Choroid plexus epithelial cell (primary cell): ENCODE results near the gene CSTPP1.

Source experiments
- DNase-seq: peaks from one replicate; pipeline ENCODE4 v3.0.0-alpha.2; 2010; ENCODE audit warnings: low read depth
- H3K4me3 ChIP-seq: 2 replicates; pipeline ENCODE4 v1.5.1; 2011; ENCODE audit warnings: low read depth, mild to moderate bottlenecking, control low read depth, low read length, moderate library complexity
- CTCF ChIP-seq: conservative IDR thresholded peaks from 2 replicates; pipeline ENCODE4 v1.5.1; 2011; ENCODE audit warnings: low read depth, mild to moderate bottlenecking, control low read depth, inconsistent platforms, low read length, moderate library complexity

Gene CSTPP1

DNA sequence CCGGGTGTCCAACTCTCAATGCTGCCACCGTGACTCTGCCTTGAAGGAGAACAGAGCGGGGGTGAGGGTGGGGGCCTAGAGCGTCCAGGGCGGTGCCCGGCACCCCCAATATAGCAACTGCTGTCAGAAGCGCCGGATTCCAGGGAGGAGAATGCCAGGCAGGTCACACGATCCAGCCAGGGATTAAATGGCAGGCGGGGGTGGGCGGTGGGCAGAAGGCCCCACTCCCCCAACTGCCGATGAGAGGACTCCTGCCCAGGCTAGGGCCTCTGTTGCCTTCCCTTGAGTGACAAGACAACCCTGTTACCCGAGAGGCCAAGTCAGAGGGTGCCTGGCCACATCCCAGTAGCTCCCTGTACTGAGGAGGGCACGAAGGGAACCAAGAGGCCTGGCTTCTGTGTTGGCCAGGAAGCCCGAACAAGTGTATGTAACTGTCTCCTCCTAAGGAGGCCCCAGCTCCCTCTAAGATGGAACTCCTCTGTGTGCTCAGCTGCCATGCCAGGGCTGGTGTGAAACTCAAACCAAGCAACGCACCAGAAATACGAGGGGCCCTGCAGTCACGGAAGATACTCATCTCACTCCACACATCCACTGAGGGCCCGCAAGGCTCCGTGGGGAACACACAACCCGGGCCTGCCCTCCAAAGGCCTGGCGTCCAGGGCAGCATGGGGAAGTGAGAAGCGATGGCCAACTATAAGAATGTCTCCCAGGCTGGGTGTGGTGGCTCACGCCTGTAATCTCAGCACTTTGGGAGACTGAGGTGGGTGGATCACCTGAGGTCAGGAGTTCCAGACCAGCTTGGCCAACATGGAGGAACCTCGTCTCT lies 246.7 kb downstream of the CSTPP1 start:
- DNase-seq: no peak
- no peak overlapping the region for H3K4me3 ChIP-seq
- no peak for TF ChIP-seq CTCF

- no peak overlapping the region for H3K4me3 ChIP-seq
- no peak for TF ChIP-seq CTCF
- DNase-seq: no peak
Measured at GRCh38 chr11:47183969-47184368, 247.4 kb downstream of the CSTPP1 start.

- no peak for DNase-seq
- no peak for TF ChIP-seq CTCF
- H3K4me3 ChIP-seq: peak overlapping the region; percentile 62
Measured at GRCh38 chr11:47184711-47185304, 248.2 kb downstream of the CSTPP1 start.

DNA sequence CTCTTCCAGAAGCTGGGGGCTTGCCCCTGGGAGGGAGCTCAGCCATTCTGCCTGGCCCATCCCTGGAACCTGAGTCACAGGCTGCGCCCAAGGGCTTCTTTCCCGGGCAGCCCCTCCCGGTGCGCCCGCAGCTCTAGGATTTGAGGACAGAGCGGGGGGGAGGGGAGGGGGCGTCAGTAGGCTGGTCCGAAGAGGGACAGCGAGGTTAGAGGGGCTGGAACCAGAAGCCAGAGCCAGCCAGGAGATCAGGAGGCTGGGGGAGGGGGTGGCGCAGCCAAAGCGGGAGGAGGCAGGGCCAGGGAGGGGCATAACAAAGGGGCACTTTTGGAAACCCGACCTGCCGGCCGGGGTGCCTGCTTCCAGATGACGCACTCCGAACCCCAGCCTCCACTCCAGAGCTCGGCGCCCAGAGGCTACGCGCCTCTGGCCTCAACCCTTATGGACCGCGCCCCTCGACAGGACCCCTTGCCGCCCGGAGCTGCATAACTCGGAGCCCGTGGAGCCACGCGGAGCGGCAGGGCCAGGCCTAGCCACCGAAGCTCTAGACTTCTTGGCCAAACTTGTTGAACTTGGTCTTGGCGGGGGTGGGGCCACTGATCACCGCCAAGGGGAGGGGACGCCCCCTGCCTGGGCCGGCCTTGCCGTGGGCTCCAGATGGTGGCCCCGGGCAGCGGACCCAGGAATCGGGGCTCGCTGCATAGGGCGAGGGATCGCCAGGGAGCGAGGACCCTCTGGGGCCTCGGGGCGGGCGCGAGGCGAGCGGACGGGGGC lies 248.9 kb downstream of the CSTPP1 start:
- no peak for TF ChIP-seq CTCF
- H3K4me3 ChIP-seq: peak overlapping the region; percentile 62
- no peak for DNase-seq

GRCh38 chr11:47186076-47186699 lies 249.6 kb downstream of the CSTPP1 start, which contains the start of gene PACSIN3:
PACSIN3 (minus strand) TSS chr11:47186434; CDS start chr11:47182727, 3,707 bp downstream.
- DNase-seq: no peak
- no peak for TF ChIP-seq CTCF
- H3K4me3 ChIP-seq: peak within 1 kb of the TSS; percentile 62

DNA sequence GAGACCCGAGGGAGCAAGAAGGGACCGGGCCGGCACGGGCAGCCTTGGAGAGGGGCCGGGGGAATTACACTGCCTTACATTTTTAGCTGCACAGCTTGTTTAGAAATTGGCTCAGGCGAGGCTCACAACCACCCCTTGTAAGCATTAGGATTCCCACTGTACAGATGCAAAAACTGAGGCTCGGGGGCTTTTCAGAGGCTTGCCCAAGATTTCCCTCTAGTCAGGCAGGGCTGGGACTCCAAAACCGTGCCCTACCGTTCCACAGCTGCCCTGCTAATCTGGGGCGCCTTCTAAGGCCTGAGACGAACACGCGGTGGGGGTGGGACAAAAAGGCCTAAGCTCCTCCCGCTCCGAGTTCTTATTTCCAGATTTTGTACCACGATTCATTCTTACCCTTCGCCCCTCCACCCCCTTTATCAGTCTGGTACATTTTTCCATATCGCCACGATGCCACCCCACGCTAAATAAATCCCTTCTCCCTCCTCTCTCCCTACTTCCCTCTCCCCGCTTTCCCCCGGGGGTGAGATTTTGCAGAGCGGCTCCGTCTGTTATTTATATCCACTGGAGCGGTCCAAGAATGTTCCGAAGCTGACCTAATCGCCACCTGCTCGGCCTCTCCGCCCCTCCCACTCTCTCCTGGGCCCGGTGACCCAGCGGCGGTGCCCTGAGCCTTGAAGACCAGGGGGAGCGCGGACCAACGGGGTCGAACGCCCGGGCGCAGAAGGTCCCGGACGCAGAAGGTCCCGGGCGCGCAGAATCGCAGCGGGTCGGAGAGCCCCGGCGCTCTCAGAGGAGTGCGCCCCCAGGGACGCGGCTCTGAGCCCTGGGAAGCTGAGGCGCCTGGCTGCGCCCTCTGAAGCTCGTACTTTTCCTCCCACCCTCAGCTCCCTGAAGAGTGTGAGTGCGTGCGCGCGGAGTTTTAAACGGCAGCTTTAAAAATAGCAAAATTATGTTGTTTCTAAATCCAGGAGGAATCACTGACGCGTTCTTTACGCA lies 250.4 kb downstream of the CSTPP1 start:
- DNase-seq: peak; percentile 47
- TF ChIP-seq CTCF: no peak
- peak overlapping the region; percentile 62 for H3K4me3 ChIP-seq
